CD4-positive, alpha-beta T cell treated with Interleukin-17A for 1 hour (primary cell): ENCODE measurements around the gene KLHL14.

Source experiments
- DNase-seq: peaks from one replicate; pipeline ENCODE4 v3.0.0-alpha.2; 2020

The KLHL14 gene

GRCh38 chr18:32770054-32770665 is 2.7 kb downstream of the KLHL14 start:
- DNase-seq = no peak

GRCh38 chr18:32769586-32770053 is 3.2 kb downstream of the KLHL14 start:
- DNase-seq = no peak

GRCh38 chr18:32769071-32769585 is 3.7 kb downstream of the KLHL14 start:
- no peak for DNase-seq

- no peak for DNase-seq
Measured at GRCh38 chr18:32767400-32767799, 5.4 kb downstream of the KLHL14 start.

- DNase-seq = no peak
Measured at GRCh38 chr18:32764611-32765244, 8.1 kb downstream of the KLHL14 start.

GRCh38 chr18:32763293-32763692 is 9.5 kb downstream of the KLHL14 start:
- no peak for DNase-seq

- no peak for DNase-seq
Measured at GRCh38 chr18:32761231-32761630, 11.6 kb downstream of the KLHL14 start.

- DNase-seq = no peak
Measured at GRCh38 chr18:32760391-32760790, 12.4 kb downstream of the KLHL14 start.

- no peak for DNase-seq
Measured at GRCh38 chr18:32759611-32760167, 13.1 kb downstream of the KLHL14 start.

- no peak for DNase-seq
Measured at GRCh38 chr18:32754508-32755263, 18.1 kb downstream of the KLHL14 start.

- DNase-seq = no peak
Measured at GRCh38 chr18:32753656-32754260, 19.1 kb downstream of the KLHL14 start.

- DNase-seq = no peak
Measured at GRCh38 chr18:32750328-32750727, 22.5 kb downstream of the KLHL14 start.

GRCh38 chr18:32749809-32750208 is 23.0 kb downstream of the KLHL14 start:
- DNase-seq = no peak

- no peak for DNase-seq
Measured at GRCh38 chr18:32742579-32742978, 30.2 kb downstream of the KLHL14 start.

GRCh38 chr18:32735781-32736180 is 37.0 kb downstream of the KLHL14 start:
- DNase-seq = no peak

GRCh38 chr18:32734442-32734841 is 38.4 kb downstream of the KLHL14 start:
- DNase-seq = no peak

GRCh38 chr18:32732165-32732564 is 40.7 kb downstream of the KLHL14 start:
- DNase-seq = no peak

- peak; percentile 30 for DNase-seq
Measured at GRCh38 chr18:32730620-32731091, 42.2 kb downstream of the KLHL14 start.

- DNase-seq = no peak
Measured at GRCh38 chr18:32730068-32730467, 42.8 kb downstream of the KLHL14 start.

- DNase-seq = no peak
Measured at GRCh38 chr18:32724071-32724749, 48.6 kb downstream of the KLHL14 start.

- DNase-seq = no peak
Measured at GRCh38 chr18:32722279-32722678, 50.5 kb downstream of the KLHL14 start.

GRCh38 chr18:32717126-32717525 is 55.7 kb downstream of the KLHL14 start:
- DNase-seq = no peak
